GM18502 (cell line): Measurements from ENCODE around the gene BTBD2.
"Not testable (repeated sequence)": the region's sequence is repeated elsewhere in the genome, so short reads cannot be mapped to it uniquely, and the experiment has no call there.

Experiments used
- ATAC-seq: cut with Tn5 transposase; IDR thresholded peaks from one replicate; pipeline ENCODE4 v1.9.1; 2021; ENCODE audit warnings: mild to moderate bottlenecking; ENCODE audit not compliant: unreplicated experiment, poor library complexity

BTBD2 gene

GRCh38 chr19:1988464-1988863 is 27.1 kb downstream of the BTBD2 start:
- not testable (repeated sequence) for ATAC-seq

- ATAC-seq: no peak
Measured at GRCh38 chr19:1987197-1988187, 28.0 kb downstream of the BTBD2 start.

- no peak for ATAC-seq
Measured at GRCh38 chr19:1986357-1987162, 29.0 kb downstream of the BTBD2 start.

GRCh38 chr19:1985588-1986356 is 29.7 kb downstream of the BTBD2 start:
- no peak for ATAC-seq

GRCh38 chr19:1984357-1984756 is 31.2 kb downstream of the BTBD2 start:
- ATAC-seq: no peak

- no peak for ATAC-seq
Measured at GRCh38 chr19:1981253-1981652, 34.3 kb downstream of the BTBD2 start.

GRCh38 chr19:1980809-1981181 is 34.7 kb downstream of the BTBD2 start:
- ATAC-seq: no peak

GRCh38 chr19:1980091-1980808 is 35.3 kb downstream of the BTBD2 start:
- ATAC-seq: no peak

GRCh38 chr19:1979642-1980041 is 35.9 kb downstream of the BTBD2 start:
- no peak for ATAC-seq

- no peak for ATAC-seq
Measured at GRCh38 chr19:1979017-1979416, 36.5 kb downstream of the BTBD2 start.

GRCh38 chr19:1978346-1978894 is 37.1 kb downstream of the BTBD2 start:
- no peak for ATAC-seq

GRCh38 chr19:1977120-1977519 is 38.4 kb downstream of the BTBD2 start:
- ATAC-seq: no peak

- no peak for ATAC-seq
Measured at GRCh38 chr19:1975162-1975480, 40.4 kb downstream of the BTBD2 start.

- no peak for ATAC-seq
Measured at GRCh38 chr19:1974381-1975161, 40.9 kb downstream of the BTBD2 start.

- ATAC-seq: no peak
Measured at GRCh38 chr19:1970806-1971502, 44.6 kb downstream of the BTBD2 start.

GRCh38 chr19:1970003-1970805 is 45.3 kb downstream of the BTBD2 start:
- ATAC-seq: no peak

GRCh38 chr19:1969176-1970002 is 46.1 kb downstream of the BTBD2 start:
- ATAC-seq: no peak
